ENCODE data around the gene MACROD1. TPM values are rescaled to one million over a fixed set of nuclear protein-coding genes. Genes with fewer than 3 reads are reported as not detected.

Gene MACROD1
- total and polyA plus RNA-seq, 7 donors = 147 to 281 (median 180) TPM

DNA sequence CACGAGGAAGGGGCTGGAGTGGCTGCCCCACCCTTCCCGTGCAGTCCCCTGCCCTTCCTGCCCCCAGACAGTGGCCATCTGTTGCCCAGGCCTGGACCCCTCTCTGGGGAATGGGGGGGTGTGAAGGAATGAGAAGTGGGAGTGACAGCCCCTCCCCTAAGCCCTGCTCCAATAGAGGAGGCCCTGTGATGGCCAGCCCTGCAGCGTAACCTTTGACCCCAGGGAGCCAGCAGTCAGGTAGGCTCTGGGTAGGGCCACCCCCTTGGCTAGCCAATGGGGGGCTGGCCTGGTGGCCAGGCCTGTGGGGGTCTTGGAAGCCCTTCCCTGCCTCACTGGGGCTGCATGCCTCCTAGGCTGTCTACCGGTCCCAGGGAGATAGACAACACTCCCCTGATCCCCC lies 123.6 kb downstream of the MACROD1 start:
- intact Hi-C loops (cut with DNase I) = no loop called here
- DNase-seq (no peak), ATAC-seq (no peak)
- Histone ChIP-seq H3K9me3 (no peaks in the 10 kb centered on the region), H3K27ac (no peak overlapping the region), H3K27me3 (ENCODE audit: insufficient read depth in 3 of 3, low read length in 2 of 3) (no peaks in the 10 kb centered on the region), H3K4me1 (peaks cover 4% of the 10 kb centered on the region), H3K36me3 (ENCODE audit: insufficient read depth in 1 of 2, low read depth in 1 of 2) (no peaks in the 10 kb centered on the region), H3K4me3 (no peak overlapping the region)
- no peak for TF ChIP-seq CTCF (IDR thresholded peaks at IDR 0.05)
- WGBS, 3 donors = 83 to 87% (median 87%) methylated on average over 4 of the region's 4 CpGs

- WGBS, 3 donors = 87 to 95% (median 92%) methylated on average over 5 to 9 of the region's 9 CpGs
- intact Hi-C loops (cut with DNase I) = no loop called here
- Histone ChIP-seq H3K9me3 (no peaks in the 10 kb centered on the region), H3K27ac (no peak overlapping the region), H3K27me3 (ENCODE audit: insufficient read depth in 3 of 3, low read length in 2 of 3) (no peaks in the 10 kb centered on the region), H3K36me3 (ENCODE audit: insufficient read depth in 1 of 2, low read depth in 1 of 2) (no peaks in the 10 kb centered on the region), H3K4me1 (peaks cover 9% of the 10 kb centered on the region), H3K4me3 (no peak overlapping the region)
- TF ChIP-seq CTCF (IDR thresholded peaks at IDR 0.05) = no peak
- ATAC-seq (no peak), DNase-seq (no peak)
Measured at GRCh38 chr11:64041846-64042245, 124.1 kb downstream of the MACROD1 start.

GRCh38 chr11:64040684-64041322 lies 125.1 kb downstream of the MACROD1 start:
- TF ChIP-seq CTCF (IDR thresholded peaks at IDR 0.05) = peak; percentile 32
- Histone ChIP-seq H3K27ac (no peak overlapping the region), H3K27me3 (ENCODE audit: insufficient read depth in 3 of 3, low read length in 2 of 3) (no peaks in the 10 kb centered on the region), H3K9me3 (no peaks in the 10 kb centered on the region), H3K4me1 (peaks cover 15% of the 10 kb centered on the region), H3K36me3 (ENCODE audit: insufficient read depth in 1 of 2, low read depth in 1 of 2) (no peaks in the 10 kb centered on the region), H3K4me3 (no peak overlapping the region)
- ATAC-seq = no peak
- 67 to 76% (median 76%) methylated on average over 19 to 20 of the region's 20 CpGs for WGBS, 3 donors
- intact Hi-C loops (cut with DNase I) = no loop called here
- no peak for DNase-seq

GRCh38 chr11:64039012-64039665 lies 126.8 kb downstream of the MACROD1 start:
- H3K27ac ChIP-seq = no peak overlapping the region
- no peaks in the 10 kb centered on the region for H3K36me3 ChIP-seq (ENCODE audit: insufficient read depth in 1 of 2, low read depth in 1 of 2)
- no peak overlapping the region for H3K4me3 ChIP-seq
- TF ChIP-seq CTCF (IDR thresholded peaks at IDR 0.05) = no peak
- H3K4me1 ChIP-seq = peaks cover 24% of the 10 kb centered on the region
- 88 to 93% (median 89%) methylated on average over 15 to 16 of the region's 16 CpGs for WGBS, 3 donors
- intact Hi-C loops (cut with DNase I) = no loop called here
- no peak for ATAC-seq
- H3K9me3 ChIP-seq = no peaks in the 10 kb centered on the region
- no peak for DNase-seq
- no peaks in the 10 kb centered on the region for H3K27me3 ChIP-seq (ENCODE audit: insufficient read depth in 3 of 3, low read length in 2 of 3)

Measured in psoas muscle (tissue), 8 donors.